Measurements from ENCODE around the gene VAPA.
"Not testable (repeated sequence)": the region's sequence is repeated elsewhere in the genome, so short reads cannot be mapped to it uniquely, and the experiment has no call there.

The VAPA gene

GRCh38 chr18:9887992-9888391 lies 25.8 kb upstream of the VAPA start:
- no peak for DNase-seq

- no peak for DNase-seq
Measured at GRCh38 chr18:9890196-9890595, 23.6 kb upstream of the VAPA start.

GRCh38 chr18:9890957-9891356 lies 22.9 kb upstream of the VAPA start:
- DNase-seq: no peak

- DNase-seq: not testable (repeated sequence)
Measured at GRCh38 chr18:9891515-9891914, 22.3 kb upstream of the VAPA start.

GRCh38 chr18:9894454-9895068 lies 19.3 kb upstream of the VAPA start:
- no peak for DNase-seq

- no peak for DNase-seq
Measured at GRCh38 chr18:9897129-9897528, 16.7 kb upstream of the VAPA start.

GRCh38 chr18:9897787-9898291 lies 16.0 kb upstream of the VAPA start:
- DNase-seq: not testable (repeated sequence)

- no peak for DNase-seq
Measured at GRCh38 chr18:9898792-9899549, 14.8 kb upstream of the VAPA start.

GRCh38 chr18:9899550-9899930 lies 14.3 kb upstream of the VAPA start:
- not testable (repeated sequence) for DNase-seq

GRCh38 chr18:9900699-9901098 lies 13.1 kb upstream of the VAPA start:
- no peak for DNase-seq

- no peak for DNase-seq
Measured at GRCh38 chr18:9901377-9901776, 12.4 kb upstream of the VAPA start.

- not testable (repeated sequence) for DNase-seq
Measured at GRCh38 chr18:9902264-9902663, 11.6 kb upstream of the VAPA start.

- DNase-seq: no peak
Measured at GRCh38 chr18:9902832-9903231, 11.0 kb upstream of the VAPA start.

GRCh38 chr18:9905401-9905922 lies 8.4 kb upstream of the VAPA start:
- no peak for DNase-seq

GRCh38 chr18:9906481-9906880 lies 7.3 kb upstream of the VAPA start:
- DNase-seq: no peak

- no peak for DNase-seq
Measured at GRCh38 chr18:9907867-9908266, 5.9 kb upstream of the VAPA start.

GRCh38 chr18:9910071-9910470 lies 3.7 kb upstream of the VAPA start:
- DNase-seq: no peak

- DNase-seq: no peak
Measured at GRCh38 chr18:9910661-9911060, 3.2 kb upstream of the VAPA start.

GRCh38 chr18:9911226-9911625 lies 2.6 kb upstream of the VAPA start:
- DNase-seq: no peak

- DNase-seq: not testable (repeated sequence)
Measured at GRCh38 chr18:9912285-9912684, 1.5 kb upstream of the VAPA start.

- no peak for DNase-seq
Measured at GRCh38 chr18:9913151-9913525, 678 bp upstream of the VAPA start.

GRCh38 chr18:9914334-9914583 lies 443 bp downstream of the VAPA start:
- DNase-seq: no peak

- peak; percentile 8 for DNase-seq
Measured at GRCh38 chr18:9914584-9915290, 921 bp downstream of the VAPA start.
